ENCODE results near the gene MGAT3. TPM values are rescaled to one million over a fixed set of nuclear protein-coding genes. Genes with fewer than 3 reads are reported as not detected.

Gene MGAT3
- total RNA-seq, 1 experiment from 2014 or later = 0.20 TPM

GRCh38 chr22:39423976-39424375 is 32.8 kb upstream of the MGAT3 start:
- H3K27me3 ChIP-seq (ENCODE audit: insufficient read depth, low read length) = no peaks in the 10 kb centered on the region
- BruUV-seq (replicated peaks) = no TSS peak
- ChIA-PET RAD21 (ENCODE audit: low non-redundant PET in 1 of 2, low total read pairs in 2 of 2, uncharacterized antibody in 2 of 2, unreplicated experiment in 2 of 2) (no interaction called here), POLR2A (no interaction called here), CTCF (no interaction called here)
- no peak overlapping the region for H2AFZ ChIP-seq (ENCODE audit: low read depth, low read length, poor library complexity, severe bottlenecking)
- H3K9ac ChIP-seq (ENCODE audit: low read length) = no peak overlapping the region
- ATAC-seq = no peak
- no peaks in the 10 kb centered on the region for H3K79me2 ChIP-seq (ENCODE audit: insufficient read depth, low read length)
- H3K27ac ChIP-seq (ENCODE audit: low read depth, low read length) = no peak overlapping the region
- DNase-seq (ENCODE audit: low read depth, low spot score) = no peak
- no peaks in the 10 kb centered on the region for H3K9me2 ChIP-seq (ENCODE audit: insufficient read depth)
- peaks cover 14 to 22% of the 10 kb centered on the region in 2 experiments; a peak in 3 of 4 replicates for H3K36me3 ChIP-seq (ENCODE audit: control insufficient read depth in 1 of 2, insufficient read depth in 2 of 2, low read length in 2 of 2)
- no peaks in the 10 kb centered on the region for H4K20me1 ChIP-seq (ENCODE audit: insufficient read depth)
- TF ChIP-seq REST (IDR thresholded peaks at IDR 0.05; ENCODE audit: low read depth) = no peak
- TF ChIP-seq ZNF274 (IDR thresholded peaks at IDR 0.05; ENCODE audit: low read depth, low read length) = no peak
- TF ChIP-seq RAD21 (IDR thresholded peaks at IDR 0.05; ENCODE audit: low read depth) = no peak
- no peak for TF ChIP-seq EZH2 (IDR thresholded peaks at IDR 0.05)
- no peak for TF ChIP-seq ZFX (IDR thresholded peaks at IDR 0.05)
- TF ChIP-seq POLR2A (IDR thresholded peaks at IDR 0.05; ENCODE audit: borderline replicate concordance, extremely low read depth, insufficient read depth, insufficient read length) = no peak
- TF ChIP-seq ZBTB33 (IDR thresholded peaks at IDR 0.05; ENCODE audit: extremely low read depth, insufficient replicate concordance, low read length) = no peak
- no peak for TF ChIP-seq CBX3 (IDR thresholded peaks at IDR 0.05; ENCODE audit: low read depth)
- TF ChIP-seq EZH2phosphoT487 (IDR thresholded peaks at IDR 0.05; ENCODE audit: borderline replicate concordance) = no peak
- no peak for TF ChIP-seq CEBPB (IDR thresholded peaks at IDR 0.05; ENCODE audit: low read depth)
- no peak for TF ChIP-seq SIN3A (IDR thresholded peaks at IDR 0.05; ENCODE audit: low read depth)
- no peak for TF ChIP-seq FOSL1 (IDR thresholded peaks at IDR 0.05; ENCODE audit: low read depth)
- TF ChIP-seq, protein P1, sequence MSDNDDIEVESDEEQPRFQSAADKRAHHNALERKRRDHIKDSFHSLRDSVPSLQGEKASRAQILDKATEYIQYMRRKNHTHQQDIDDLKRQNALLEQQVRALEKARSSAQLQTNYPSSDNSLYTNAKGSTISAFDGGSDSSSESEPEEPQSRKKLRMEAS (IDR thresholded peaks at IDR 0.05) = no peak
- TF ChIP-seq ELF1 (IDR thresholded peaks at IDR 0.05; ENCODE audit: borderline replicate concordance, low read depth) = no peak
- TF ChIP-seq TCF7L2 (IDR thresholded peaks at IDR 0.05; ENCODE audit: borderline replicate concordance, extremely low read depth, insufficient read depth, insufficient read length) = no peak
- intact Hi-C loops (cut with micrococcal nuclease) = no loop called here
- H3K4me1 ChIP-seq (ENCODE audit: control insufficient read depth in 1 of 2, insufficient read depth in 2 of 2, low read length in 2 of 2) = peaks cover 8 to 11% of the 10 kb centered on the region in 2 experiments; a peak in 3 of 4 replicates
- H3K4me2 ChIP-seq (ENCODE audit: low read length) = no peak overlapping the region
- no peaks in the 10 kb centered on the region for H3K9me3 ChIP-seq (ENCODE audit: control insufficient read depth in 1 of 2, insufficient read depth in 1 of 2, low read depth in 1 of 2, low read length in 2 of 2)
- H3K4me3 ChIP-seq (replicated peaks in 1 of 2; ENCODE audit: low read depth in 1 of 2, low read length in 2 of 2) = no peak overlapping the region

Measured in HCT116 (cell line).